HAP-1 (cell line): ENCODE measurements around the gene UGT1A6.
"Not testable (repeated sequence)": the region's sequence is repeated elsewhere in the genome, so short reads cannot be mapped to it uniquely, and the experiment has no call there.

Experiments
- DNase-seq, 2 experiments: peaks; one replicate each; pipeline ENCODE4 v3.0.0-alpha.2; 2016 to 2020; ENCODE audit warnings: low spot score in 2 of 2
- H3K27me3 ChIP-seq: fragments of 250-450 bp; sonication (Bioruptor Pico); 2 replicates; pipeline ENCODE4 v1.5.1; 2020; ENCODE audit warnings: low read depth, mild to moderate bottlenecking, moderate library complexity
- H3K36me3 ChIP-seq: fragments of 250-450 bp; sonication (Bioruptor Pico); replicated peaks from 2 replicates; pipeline ENCODE4 v1.5.1; 2020; ENCODE audit warnings: mild to moderate bottlenecking
- H3K4me1 ChIP-seq: fragments of 250-450 bp; sonication (Bioruptor Pico); 2 replicates; pipeline ENCODE4 v1.5.1; 2020; ENCODE audit warnings: mild to moderate bottlenecking
- H3K4me3 ChIP-seq: fragments of 250-450 bp; sonication (Bioruptor Pico); 2 replicates; pipeline ENCODE4 v1.5.1; 2020; ENCODE audit warnings: mild to moderate bottlenecking, moderate library complexity
- H3K9me3 ChIP-seq: fragments of 250-450 bp; sonication (Bioruptor Pico); 2 replicates; pipeline ENCODE4 v1.5.1; 2020; ENCODE audit warnings: mild to moderate bottlenecking, moderate library complexity
- in situ Hi-C: fragments of 300-500 bp; cut with MboI; formaldehyde crosslinking; loops from 3 replicates; pipeline ENCODE4 v1.14.3; 2020; ENCODE audit warnings: low sequenced_read_pairs, inconsistent platforms, mixed read lengths

The UGT1A6 gene

GRCh38 chr2:233750689-233751088, 58.0 kb downstream of the UGT1A6 start:
- H3K4me3 ChIP-seq, in situ Hi-C loops, H3K4me1 ChIP-seq, H3K36me3 ChIP-seq, DNase-seq, H3K9me3 ChIP-seq, H3K27me3 ChIP-seq: not testable (repeated sequence)

GRCh38 chr2:233751212-233752009, 58.7 kb downstream of the UGT1A6 start:
- DNase-seq, H3K27me3 ChIP-seq, H3K36me3 ChIP-seq, H3K4me1 ChIP-seq, H3K4me3 ChIP-seq, H3K9me3 ChIP-seq, in situ Hi-C loops: not testable (repeated sequence)

- Histone ChIP-seq H3K27me3 (no peaks in the 10 kb centered on the region), H3K9me3 (peaks cover 3% of the 10 kb centered on the region), H3K4me1 (peaks cover 8% of the 10 kb centered on the region), H3K4me3 (no peak overlapping the region), H3K36me3 (no peaks in the 10 kb centered on the region)
- no peak for DNase-seq
- in situ Hi-C loops: no loop called here
These were observed 62.4 kb downstream of the UGT1A6 start for GRCh38 chr2:233754872-233755611.

- Histone ChIP-seq H3K9me3 (no peaks in the 10 kb centered on the region; the same call in 1 of the 2 replicates), H3K27me3 (no peaks in the 10 kb centered on the region), H3K36me3 (no peaks in the 10 kb centered on the region), H3K4me1 (peaks cover 8% of the 10 kb centered on the region), H3K4me3 (no peak overlapping the region)
- in situ Hi-C loops: no loop called here
- no peak for DNase-seq
These were observed 63.9 kb downstream of the UGT1A6 start for GRCh38 chr2:233756429-233757081.

DNA sequence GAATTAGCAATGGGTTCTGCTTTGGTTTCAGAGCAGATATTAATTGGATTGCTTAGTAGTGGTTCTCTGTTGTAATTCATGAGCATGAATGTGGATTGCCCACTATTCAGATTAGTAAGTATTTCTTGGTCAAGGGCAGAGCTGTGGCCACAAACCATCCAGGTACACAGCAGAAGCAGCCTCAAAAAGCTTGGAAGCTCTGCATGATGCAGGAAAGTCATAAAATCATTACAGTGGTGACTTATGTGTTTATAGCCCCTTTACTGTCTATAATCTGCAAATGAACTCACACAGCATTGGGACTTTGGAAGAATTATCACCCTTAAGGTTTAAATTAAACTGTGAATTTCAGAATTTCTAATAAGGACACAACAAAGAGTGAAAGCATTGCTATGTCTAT, 65.5 kb downstream of the UGT1A6 start:
- in situ Hi-C loops: no loop called here
- Histone ChIP-seq H3K9me3 (no peaks in the 10 kb centered on the region), H3K27me3 (peaks cover 7% of the 10 kb centered on the region; the same call in 1 of the 2 replicates), H3K4me1 (peaks cover under 1% of the 10 kb centered on the region; the same call in 1 of the 2 replicates), H3K4me3 (no peak overlapping the region), H3K36me3 (no peaks in the 10 kb centered on the region)
- no peak for DNase-seq

DNA sequence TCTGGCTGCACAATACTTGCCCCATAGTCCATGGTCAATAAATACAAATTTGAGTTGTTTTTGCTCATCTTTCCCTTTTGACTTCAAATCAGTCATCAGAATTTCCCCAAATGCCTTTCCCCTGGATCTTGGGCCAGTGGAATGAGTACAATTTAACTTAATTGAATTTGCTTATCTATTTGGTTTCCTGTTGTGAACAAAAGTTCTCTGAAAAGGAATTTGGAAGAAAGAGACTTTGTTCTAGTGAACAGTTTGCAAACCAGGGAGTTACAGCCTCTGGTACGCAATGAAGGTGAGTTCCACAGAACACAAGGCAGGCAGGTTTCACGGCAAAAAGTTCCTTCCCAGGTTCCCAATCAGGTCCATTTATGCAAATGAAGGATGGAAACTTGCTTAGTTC, 66.2 kb downstream of the UGT1A6 start:
- Histone ChIP-seq H3K9me3 (no peaks in the 10 kb centered on the region), H3K4me3 (no peak overlapping the region), H3K36me3 (no peaks in the 10 kb centered on the region), H3K27me3 (peaks cover 11% of the 10 kb centered on the region; the same call in 1 of the 2 replicates), H3K4me1 (no peaks in the 10 kb centered on the region)
- in situ Hi-C loops: no loop called here
- DNase-seq: no peak

- DNase-seq: no peak
- Histone ChIP-seq H3K9me3 (no peaks in the 10 kb centered on the region), H3K36me3 (no peaks in the 10 kb centered on the region), H3K4me3 (no peak within 1 kb of the TSS), H3K4me1 (no peaks in the 10 kb centered on the region), H3K27me3 (peaks cover 12% of the 10 kb centered on the region; the same call in 1 of the 2 replicates)
- in situ Hi-C loops: no loop called here
These were observed 67.4 kb downstream of the UGT1A6 start, which contains the start of gene UGT1A1 for GRCh38 chr2:233760043-233760442. UGT1A1 (plus strand) TSS chr2:233760270; CDS start chr2:233760288, 18 bp downstream.

DNA sequence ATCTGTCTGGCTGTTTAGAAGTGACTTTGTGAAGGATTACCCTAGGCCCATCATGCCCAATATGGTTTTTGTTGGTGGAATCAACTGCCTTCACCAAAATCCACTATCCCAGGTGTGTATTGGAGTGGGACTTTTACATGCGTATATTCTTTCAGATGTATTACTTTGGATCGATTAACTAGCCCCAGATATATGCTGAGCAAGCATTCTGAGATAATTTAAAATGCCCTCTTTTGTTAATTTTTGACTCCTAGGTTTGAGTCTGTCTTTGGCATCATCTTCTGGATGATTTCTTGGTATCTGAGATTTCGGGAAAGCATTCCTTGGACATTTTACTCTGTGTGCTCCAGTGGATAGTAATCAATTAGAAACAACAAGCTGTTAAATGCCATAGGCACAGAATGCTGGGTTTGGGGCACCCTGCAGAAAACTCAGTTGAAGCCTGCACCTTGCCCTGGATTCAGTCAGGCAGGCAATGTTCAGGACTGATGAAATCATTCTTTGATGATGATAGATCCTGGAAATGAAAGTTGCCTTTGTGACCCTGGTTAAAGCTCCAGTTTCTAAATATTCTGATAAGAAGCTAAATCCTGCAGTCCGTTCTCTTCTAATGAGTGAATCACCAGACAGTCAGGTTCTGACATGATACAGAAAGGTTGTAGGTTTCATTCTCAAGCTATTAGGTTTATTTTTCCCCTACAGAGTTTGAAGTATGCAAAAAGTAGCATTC, 68.5 kb downstream of the UGT1A6 start:
- H3K27me3 ChIP-seq: peaks cover 12% of the 10 kb centered on the region; the same call in 1 of the 2 replicates
- no peaks in the 10 kb centered on the region for H3K9me3 ChIP-seq
- H3K4me3 ChIP-seq: no peak overlapping the region
- no peak for DNase-seq
- in situ Hi-C loops: no loop called here
- no peaks in the 10 kb centered on the region for H3K4me1 ChIP-seq
- H3K36me3 ChIP-seq: no peaks in the 10 kb centered on the region

DNA sequence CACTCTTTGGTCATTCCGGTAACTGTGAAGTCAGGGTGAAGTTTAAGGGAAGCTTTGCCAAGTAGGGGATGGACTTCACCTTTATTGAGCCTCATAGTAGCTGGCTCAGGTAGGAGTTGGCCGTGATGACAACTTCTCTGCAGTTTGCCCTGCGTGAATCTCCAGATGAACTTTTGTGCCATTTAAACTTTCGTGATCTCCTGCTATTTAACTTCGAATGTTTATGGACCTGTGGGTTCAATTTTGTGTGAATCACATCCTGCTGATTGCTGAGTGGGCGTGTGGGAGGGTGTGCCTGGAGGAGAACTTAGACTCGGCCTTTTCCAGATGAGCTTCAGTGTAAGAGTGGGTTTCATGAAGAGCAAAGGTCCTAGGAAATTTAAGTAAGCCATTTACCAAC, 71.6 kb downstream of the UGT1A6 start:
- Histone ChIP-seq H3K9me3 (no peaks in the 10 kb centered on the region), H3K4me3 (no peak overlapping the region), H3K4me1 (no peaks in the 10 kb centered on the region), H3K27me3 (peaks cover 12% of the 10 kb centered on the region; the same call in 1 of the 2 replicates), H3K36me3 (no peaks in the 10 kb centered on the region)
- DNase-seq: no peak
- in situ Hi-C loops: no loop called here

DNA sequence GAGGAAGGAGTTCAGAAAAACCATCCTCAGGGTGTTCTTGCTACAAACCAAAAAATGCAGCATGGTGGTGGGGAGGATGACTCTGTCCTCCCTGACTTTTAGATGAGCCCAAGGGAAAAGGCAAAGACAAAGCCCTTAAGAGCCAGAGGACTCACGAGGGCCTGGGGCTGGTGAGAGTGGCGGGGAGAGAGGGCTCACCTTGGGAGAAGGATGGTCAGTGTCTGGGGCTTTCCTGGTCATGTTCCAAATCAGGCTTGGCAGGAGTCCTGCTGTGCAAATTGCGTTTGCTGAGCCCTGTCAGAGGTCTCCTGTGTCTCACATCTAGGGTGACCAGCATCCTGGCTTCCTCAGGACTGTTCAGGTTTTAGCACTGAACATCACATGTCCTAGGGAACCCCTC, 72.1 kb downstream of the UGT1A6 start:
- H3K27me3 ChIP-seq: peaks cover 12% of the 10 kb centered on the region; the same call in 1 of the 2 replicates
- no peaks in the 10 kb centered on the region for H3K4me1 ChIP-seq
- no peaks in the 10 kb centered on the region for H3K36me3 ChIP-seq
- in situ Hi-C loops: no loop called here
- no peaks in the 10 kb centered on the region for H3K9me3 ChIP-seq
- no peak overlapping the region for H3K4me3 ChIP-seq
- no peak for DNase-seq

DNA sequence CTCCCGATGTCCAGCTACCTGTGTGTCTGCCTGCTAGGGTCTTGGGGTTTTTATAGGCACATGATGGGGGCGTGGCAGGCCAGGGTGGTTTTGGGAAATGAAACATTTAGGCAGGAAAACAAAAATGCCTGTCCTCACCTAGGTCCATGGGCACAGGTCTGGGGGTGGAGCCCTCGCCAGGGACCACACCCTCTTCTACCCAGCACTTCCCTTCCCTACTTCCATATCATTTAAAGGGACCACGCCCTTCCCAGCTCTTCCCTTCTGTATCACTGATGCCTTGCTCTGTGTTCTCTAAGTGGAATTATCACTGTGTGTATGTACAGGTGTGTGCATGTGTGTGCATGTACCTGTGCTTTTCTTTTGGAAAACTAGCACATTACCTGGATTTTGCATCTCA, 73.7 kb downstream of the UGT1A6 start:
- H3K9me3 ChIP-seq: no peaks in the 10 kb centered on the region
- peaks cover 12% of the 10 kb centered on the region; the same call in 1 of the 2 replicates for H3K27me3 ChIP-seq
- DNase-seq: no peak
- H3K4me3 ChIP-seq: no peak overlapping the region
- no peaks in the 10 kb centered on the region for H3K36me3 ChIP-seq
- H3K4me1 ChIP-seq: no peaks in the 10 kb centered on the region
- in situ Hi-C loops: no loop called here

DNA sequence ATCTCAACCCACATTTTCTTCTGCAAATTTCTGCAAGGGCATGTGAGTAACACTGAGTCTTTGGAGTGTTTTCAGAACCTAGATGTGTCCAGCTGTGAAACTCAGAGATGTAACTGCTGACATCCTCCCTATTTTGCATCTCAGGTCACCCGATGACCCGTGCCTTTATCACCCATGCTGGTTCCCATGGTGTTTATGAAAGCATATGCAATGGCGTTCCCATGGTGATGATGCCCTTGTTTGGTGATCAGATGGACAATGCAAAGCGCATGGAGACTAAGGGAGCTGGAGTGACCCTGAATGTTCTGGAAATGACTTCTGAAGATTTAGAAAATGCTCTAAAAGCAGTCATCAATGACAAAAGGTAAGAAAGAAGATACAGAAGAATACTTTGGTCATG, 75.4 kb downstream of the UGT1A6 start:
- DNase-seq: no peak
- Histone ChIP-seq H3K4me3 (no peak overlapping the region), H3K36me3 (no peaks in the 10 kb centered on the region), H3K27me3 (peaks cover 6% of the 10 kb centered on the region; the same call in 1 of the 2 replicates), H3K4me1 (no peaks in the 10 kb centered on the region), H3K9me3 (no peaks in the 10 kb centered on the region)
- in situ Hi-C loops: no loop called here

DNA sequence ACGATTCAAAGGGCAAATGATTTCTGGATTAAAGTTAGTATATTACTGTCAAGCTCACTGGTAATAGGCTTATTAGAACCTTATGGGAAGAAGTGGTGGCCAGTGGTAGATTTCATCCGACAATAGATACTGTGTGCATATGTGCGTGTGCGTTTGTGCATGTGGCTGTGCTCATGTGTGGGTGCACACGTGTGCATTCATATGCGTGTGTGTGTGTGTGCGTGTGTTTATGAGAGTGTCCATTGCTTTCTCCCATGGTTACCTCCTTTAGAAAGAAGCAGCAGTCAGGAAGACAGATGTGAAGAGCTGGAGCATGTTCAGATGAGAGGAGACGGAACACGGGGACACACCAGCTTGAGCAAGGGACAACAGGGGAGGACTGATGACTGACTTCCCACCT, 76.6 kb downstream of the UGT1A6 start:
- no peaks in the 10 kb centered on the region for H3K9me3 ChIP-seq
- in situ Hi-C loops: no loop called here
- H3K4me1 ChIP-seq: no peaks in the 10 kb centered on the region
- no peak overlapping the region for H3K4me3 ChIP-seq
- no peaks in the 10 kb centered on the region for H3K27me3 ChIP-seq
- H3K36me3 ChIP-seq: no peaks in the 10 kb centered on the region
- DNase-seq: no peak
